Upper lobe of left lung (tissue), 6 donors: ENCODE measurements around the gene GABRB1. TPM values are rescaled to one million over a fixed set of nuclear protein-coding genes. Genes with fewer than 3 reads are reported as not detected.
"Not testable (repeated sequence)": the region's sequence is repeated elsewhere in the genome, so short reads cannot be mapped to it uniquely, and the experiment has no call there.

Experiments used
- ATAC-seq, 2 donors: fragments of 200-7000 bp; cut with Tn5 transposase; one replicate each; pipeline ENCODE4 v1.9.1; 2022; ENCODE audit warnings: mild to moderate bottlenecking in 2 of 2, moderate library complexity in 2 of 2; ENCODE audit not compliant: low FRiP score in 2 of 2
- DNase-seq, 2 donors: peaks; one replicate each; pipeline ENCODE4 v3.0.0-alpha.2; 2019 to 2020
- H3K27ac ChIP-seq, 4 donors: fragments of 200-600 bp; sonication (generic); one replicate each; pipeline ENCODE4 v1.5.1; 2016 to 2019
- H3K27me3 ChIP-seq, 4 donors: fragments of 200-600 bp; sonication (generic); one replicate each; pipeline ENCODE4 v1.5.1; 2017 to 2019
- H3K36me3 ChIP-seq, 4 donors: fragments of 200-600 bp; sonication (generic); one replicate each; pipeline ENCODE4 v1.5.1; 2016 to 2019
- H3K4me1 ChIP-seq, 4 donors: fragments of 200-600 bp; sonication (generic); one replicate each; pipeline ENCODE4 v1.5.1; 2018 to 2019
- H3K4me3 ChIP-seq, 4 donors: fragments of 200-600 bp; sonication (generic); one replicate each; pipeline ENCODE4 v1.5.1; 2017 to 2019; ENCODE audit warnings: mild to moderate bottlenecking in 2 of 4, moderate library complexity in 1 of 4
- H3K9me3 ChIP-seq, 4 donors: fragments of 200-600 bp; sonication (generic); one replicate each; pipeline ENCODE4 v1.5.1; 2018 to 2019
- EP300 ChIP-seq, 4 donors: sonication (generic); formaldehyde crosslinking; IDR thresholded peaks; one replicate each; pipeline ENCODE4 v1.5.1; 2017; ENCODE audit warnings: antibody characterized with exemption in 4 of 4, control low read depth in 2 of 4
- POLR2A ChIP-seq, 4 donors: fragments of 450-650 bp; IDR thresholded peaks; one replicate each; pipeline ENCODE4 v1.5.1; 2016 to 2017; ENCODE audit warnings: antibody characterized with exemption in 4 of 4, mild to moderate bottlenecking in 2 of 4
- POLR2AphosphoS5 ChIP-seq, 2 donors: sonication (generic); formaldehyde crosslinking; IDR thresholded peaks; one replicate each; pipeline ENCODE4 v1.5.1; 2017; ENCODE audit warnings: antibody characterized with exemption in 2 of 2
- WGBS, 2 donors: methylation state at CpG; one replicate each; pipeline ENCODE4 v1.1.5; 2017 to 2018; 5-methylcytosine and 5-hydroxymethylcytosine counted together
- total RNA-seq, 6 donors: library from RNA; depleted of rRNA in 4 of 6; stranded (reverse); fragments of >200 nt in 4 of 6; gene quantifications; one replicate each; pipeline versions ENCODE4 v1.1.0 to v1.2.1, GENCODE V29; 2016 to 2021
- TF ChIP-seq, protein P1 (sequence below), 6 experiments: fragments of 450-650 bp in 4 of 6; fragments of 200-600 bp in 2 of 6; sonication (generic) in 2 of 6; IDR thresholded peaks; one replicate each; pipeline ENCODE4 v1.5.1; 2016 to 2019; ENCODE audit warnings: antibody characterized with exemption in 6 of 6
- donor health status: DM: no; HTN: no; CAD: no; lungs with moderate emphysema.
- donor health status: DM: no; HTN: yes; CAD: no; lungs with severe emphysema.

GABRB1 gene
- total RNA-seq, 6 donors from 2014 or later: not detected

- no peaks in the 10 kb centered on the region for H3K27me3 ChIP-seq
- no peak for ATAC-seq
- H3K27ac ChIP-seq: no peak overlapping the region
- WGBS, 2 donors: 73 to 74% methylated on average over 2 of the region's 2 CpGs
- H3K4me3 ChIP-seq: no peak overlapping the region
- no peaks in the 10 kb centered on the region for H3K36me3 ChIP-seq
- no peaks in the 10 kb centered on the region for H3K9me3 ChIP-seq
- TF ChIP-seq, protein P1, sequence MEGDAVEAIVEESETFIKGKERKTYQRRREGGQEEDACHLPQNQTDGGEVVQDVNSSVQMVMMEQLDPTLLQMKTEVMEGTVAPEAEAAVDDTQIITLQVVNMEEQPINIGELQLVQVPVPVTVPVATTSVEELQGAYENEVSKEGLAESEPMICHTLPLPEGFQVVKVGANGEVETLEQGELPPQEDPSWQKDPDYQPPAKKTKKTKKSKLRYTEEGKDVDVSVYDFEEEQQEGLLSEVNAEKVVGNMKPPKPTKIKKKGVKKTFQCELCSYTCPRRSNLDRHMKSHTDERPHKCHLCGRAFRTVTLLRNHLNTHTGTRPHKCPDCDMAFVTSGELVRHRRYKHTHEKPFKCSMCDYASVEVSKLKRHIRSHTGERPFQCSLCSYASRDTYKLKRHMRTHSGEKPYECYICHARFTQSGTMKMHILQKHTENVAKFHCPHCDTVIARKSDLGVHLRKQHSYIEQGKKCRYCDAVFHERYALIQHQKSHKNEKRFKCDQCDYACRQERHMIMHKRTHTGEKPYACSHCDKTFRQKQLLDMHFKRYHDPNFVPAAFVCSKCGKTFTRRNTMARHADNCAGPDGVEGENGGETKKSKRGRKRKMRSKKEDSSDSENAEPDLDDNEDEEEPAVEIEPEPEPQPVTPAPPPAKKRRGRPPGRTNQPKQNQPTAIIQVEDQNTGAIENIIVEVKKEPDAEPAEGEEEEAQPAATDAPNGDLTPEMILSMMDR (IDR thresholded peaks at IDR 0.05): no peak
- TF ChIP-seq POLR2AphosphoS5 (IDR thresholded peaks at IDR 0.05) (no peak), EP300 (IDR thresholded peaks at IDR 0.05) (no peak), POLR2A (IDR thresholded peaks at IDR 0.05) (no peak)
- no peak for DNase-seq
- no peaks in the 10 kb centered on the region for H3K4me1 ChIP-seq
Measured at GRCh38 chr4:47278631-47279030, 247.3 kb downstream of the GABRB1 start.

DNA sequence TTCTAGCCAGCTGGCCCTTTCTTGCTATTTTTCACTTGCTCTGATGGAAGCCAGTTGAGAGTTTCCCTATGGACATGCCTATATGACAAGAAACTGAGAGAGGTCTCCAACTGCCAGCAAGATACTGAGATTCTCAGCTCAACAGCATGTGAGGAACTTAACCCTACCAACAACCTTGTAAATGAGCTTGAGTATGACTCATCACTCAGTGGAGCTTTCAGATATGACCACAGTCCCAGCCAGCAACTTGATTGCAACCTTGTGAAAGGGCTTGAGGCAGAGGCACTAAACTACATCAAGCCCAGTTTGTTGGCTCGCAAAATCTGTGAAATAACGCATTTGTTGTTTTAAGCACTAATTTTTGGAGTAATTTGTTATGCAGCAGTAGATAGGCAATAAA lies 256.4 kb downstream of the GABRB1 start:
- TF ChIP-seq POLR2A (IDR thresholded peaks at IDR 0.05): no peak
- no peak for TF ChIP-seq EP300 (IDR thresholded peaks at IDR 0.05)
- no peak for TF ChIP-seq POLR2AphosphoS5 (IDR thresholded peaks at IDR 0.05)
- TF ChIP-seq, protein P1 (IDR thresholded peaks at IDR 0.05): no peak
- no peaks in the 10 kb centered on the region for H3K9me3 ChIP-seq
- no peak for ATAC-seq
- no peaks in the 10 kb centered on the region for H3K4me1 ChIP-seq
- WGBS, 2 donors: 46 to 72% methylated on average over 2 of the region's 2 CpGs
- H3K36me3 ChIP-seq: no peaks in the 10 kb centered on the region
- H3K27ac ChIP-seq: no peak overlapping the region
- no peak for DNase-seq
- H3K4me3 ChIP-seq: no peak overlapping the region
- H3K27me3 ChIP-seq: no peaks in the 10 kb centered on the region

GRCh38 chr4:47289805-47290204 lies 258.4 kb downstream of the GABRB1 start:
- no peak overlapping the region for H3K4me3 ChIP-seq
- H3K27ac ChIP-seq: no peak overlapping the region
- DNase-seq (no peak), ATAC-seq (no peak)
- TF ChIP-seq POLR2AphosphoS5 (IDR thresholded peaks at IDR 0.05): no peak
- TF ChIP-seq, protein P1 (IDR thresholded peaks at IDR 0.05): no peak
- no peaks in the 10 kb centered on the region for H3K9me3 ChIP-seq
- no peaks in the 10 kb centered on the region for H3K4me1 ChIP-seq
- no peaks in the 10 kb centered on the region for H3K27me3 ChIP-seq
- H3K36me3 ChIP-seq: no peaks in the 10 kb centered on the region

DNA sequence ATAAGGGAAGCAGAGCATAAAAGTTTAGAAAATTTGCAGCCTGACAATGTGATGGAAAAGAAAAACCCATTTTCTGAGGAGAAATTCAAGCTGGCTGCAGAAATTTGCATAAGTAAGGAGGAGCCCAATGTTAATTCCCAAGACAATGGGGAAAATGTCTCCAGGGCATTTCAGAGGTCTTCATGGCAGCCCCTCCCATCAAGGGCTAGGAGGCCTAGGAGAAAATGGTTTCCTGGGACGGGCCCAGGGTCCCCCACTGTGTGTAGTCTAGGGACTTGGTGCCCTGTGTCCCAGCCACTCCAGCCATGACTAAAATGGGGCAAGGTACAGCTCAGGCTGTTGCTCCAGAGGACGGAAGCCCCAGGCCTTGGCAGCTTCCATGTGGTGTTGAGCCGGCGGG lies 259.5 kb downstream of the GABRB1 start:
- DNase-seq, H3K36me3 ChIP-seq, H3K27me3 ChIP-seq, H3K4me3 ChIP-seq, ATAC-seq, H3K27ac ChIP-seq, H3K4me1 ChIP-seq, H3K9me3 ChIP-seq: not testable (repeated sequence)
- 93 to 94% methylated on average over 2 to 4 of the region's 4 CpGs for WGBS, 2 donors

GRCh38 chr4:47309165-47309564 lies 277.8 kb downstream of the GABRB1 start:
- TF ChIP-seq, protein P1 (IDR thresholded peaks at IDR 0.05): no peak
- TF ChIP-seq POLR2A (IDR thresholded peaks at IDR 0.05): no peak
- no peak for TF ChIP-seq EP300 (IDR thresholded peaks at IDR 0.05)
- TF ChIP-seq POLR2AphosphoS5 (IDR thresholded peaks at IDR 0.05): no peak
- no peaks in the 10 kb centered on the region for H3K27me3 ChIP-seq
- no peaks in the 10 kb centered on the region for H3K4me1 ChIP-seq
- ATAC-seq (no peak), DNase-seq (no peak)
- H3K9me3 ChIP-seq: no peaks in the 10 kb centered on the region
- no peaks in the 10 kb centered on the region for H3K36me3 ChIP-seq
- no peak overlapping the region for H3K27ac ChIP-seq
- H3K4me3 ChIP-seq: no peak overlapping the region
